Measurements from ENCODE around the gene SARDH. TPM values are rescaled to one million over a fixed set of nuclear protein-coding genes. Genes with fewer than 3 reads are reported as not detected.
A peak's percentile ranks its signal among the peaks of the same experiment; 100 is the strongest.
"Not testable (repeated sequence)": the region's sequence is repeated elsewhere in the genome, so short reads cannot be mapped to it uniquely, and the experiment has no call there.

SARDH gene
- total RNA-seq, 1 donor from 2014 or later = 1.2 TPM

DNA sequence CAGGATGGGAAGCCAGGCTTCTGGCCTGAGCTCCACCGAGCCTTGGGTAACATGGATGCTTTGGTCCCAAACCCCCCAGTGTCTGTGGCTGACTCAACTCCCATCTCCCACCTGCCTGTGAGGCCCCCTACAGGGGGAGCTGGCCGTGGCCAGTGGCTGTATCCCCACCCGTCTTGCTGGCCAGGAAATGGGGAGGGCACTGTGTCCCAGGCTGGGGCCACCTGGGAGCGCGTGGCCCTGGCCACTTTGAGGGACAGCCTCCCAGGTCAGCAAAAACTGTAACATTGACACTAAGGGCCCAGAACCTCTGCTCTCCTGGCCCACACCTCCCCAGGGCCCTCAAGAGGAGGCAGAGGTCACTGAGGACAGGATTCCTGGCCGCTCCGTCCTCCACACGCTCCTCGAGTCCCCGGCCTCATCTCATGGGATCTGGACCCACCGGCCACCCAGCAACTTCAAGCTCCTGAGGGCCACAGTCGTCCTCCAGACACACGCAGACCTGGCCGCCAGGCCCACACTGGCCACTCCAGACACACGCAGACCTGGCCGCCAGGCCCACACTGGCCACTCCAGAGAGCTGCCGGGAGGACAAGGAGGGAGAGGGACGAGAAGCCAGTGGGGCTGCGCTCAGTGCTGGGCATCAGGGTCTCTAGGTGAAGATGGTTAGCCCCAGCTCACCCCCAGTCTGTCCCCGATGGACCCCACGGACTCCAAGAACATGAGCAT is 57.7 kb downstream of the SARDH start:
- Mint-ChIP-seq H3K4me3 (ENCODE audit: unreplicated experiment) (no peak overlapping the region), H3K27ac (ENCODE audit: unreplicated experiment) (no peak overlapping the region), H3K4me1 (ENCODE audit: low read depth) (peaks cover 14% of the 10 kb centered on the region), H3K36me3 (ENCODE audit: low read depth) (no peaks in the 10 kb centered on the region), H3K9me3 (ENCODE audit: low read depth) (no peaks in the 10 kb centered on the region), H3K27me3 (ENCODE audit: low read depth) (peaks cover 7% of the 10 kb centered on the region)
- TF ChIP-seq CTCF (IDR thresholded peaks at IDR 0.05) = no peak
- peak; percentile 87 for DNase-seq (ENCODE audit: low spot score)

DNA sequence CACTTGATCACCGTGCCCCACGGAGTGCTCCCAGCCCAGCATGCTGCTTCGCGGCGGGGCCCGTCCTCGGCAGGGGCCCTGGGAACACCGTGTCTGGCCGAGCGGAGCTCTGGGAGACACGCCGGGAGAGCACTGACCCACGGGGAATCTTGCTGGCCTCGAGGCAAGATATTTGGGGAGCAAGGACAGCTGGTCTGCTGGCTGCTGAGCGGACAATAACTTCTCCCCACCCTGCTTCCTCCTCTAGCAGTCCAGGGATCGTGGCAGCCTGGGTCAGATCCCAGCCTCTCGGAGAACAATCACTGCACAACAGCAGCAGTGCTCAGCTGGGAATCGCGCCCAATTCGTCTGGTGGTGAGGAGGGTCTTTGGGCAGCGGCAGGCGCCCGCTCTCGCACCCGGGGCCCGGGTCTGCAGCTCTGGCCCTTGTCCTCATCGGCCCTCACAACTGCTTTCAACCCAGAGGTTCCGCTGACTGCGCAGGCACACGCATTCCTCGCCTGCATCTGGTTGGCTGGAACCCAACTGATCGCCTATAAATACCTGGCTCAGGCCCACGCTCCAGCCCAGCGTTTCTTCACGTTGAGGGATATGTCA is 58.6 kb downstream of the SARDH start:
- Mint-ChIP-seq H3K36me3 (ENCODE audit: low read depth) (no peaks in the 10 kb centered on the region), H3K27ac (ENCODE audit: unreplicated experiment) (no peak overlapping the region), H3K9me3 (ENCODE audit: low read depth) (no peaks in the 10 kb centered on the region), H3K4me1 (ENCODE audit: low read depth) (peaks cover 14% of the 10 kb centered on the region), H3K27me3 (ENCODE audit: low read depth) (peaks cover 9% of the 10 kb centered on the region), H3K4me3 (ENCODE audit: unreplicated experiment) (no peak overlapping the region)
- no peak for TF ChIP-seq CTCF (IDR thresholded peaks at IDR 0.05)
- peak; percentile 72 for DNase-seq (ENCODE audit: low spot score)

- H3K27ac Mint-ChIP-seq (ENCODE audit: unreplicated experiment) = no peak overlapping the region
- no peaks in the 10 kb centered on the region for H3K36me3 Mint-ChIP-seq (ENCODE audit: low read depth)
- H3K4me1 Mint-ChIP-seq (ENCODE audit: low read depth) = peaks cover 14% of the 10 kb centered on the region
- TF ChIP-seq CTCF (IDR thresholded peaks at IDR 0.05) = no peak
- H3K9me3 Mint-ChIP-seq (ENCODE audit: low read depth) = no peaks in the 10 kb centered on the region
- peaks cover 9% of the 10 kb centered on the region for H3K27me3 Mint-ChIP-seq (ENCODE audit: low read depth)
- H3K4me3 Mint-ChIP-seq (ENCODE audit: unreplicated experiment) = no peak overlapping the region
- DNase-seq (ENCODE audit: low spot score) = peak; percentile 72
Measured at GRCh38 chr9:133679056-133679455, 59.1 kb downstream of the SARDH start.

- Mint-ChIP-seq H3K36me3 (ENCODE audit: low read depth) (no peaks in the 10 kb centered on the region), H3K9me3 (ENCODE audit: low read depth) (no peaks in the 10 kb centered on the region), H3K4me3 (ENCODE audit: unreplicated experiment) (no peak overlapping the region), H3K27me3 (ENCODE audit: low read depth) (peaks cover 9% of the 10 kb centered on the region), H3K4me1 (ENCODE audit: low read depth) (peaks cover 11% of the 10 kb centered on the region), H3K27ac (ENCODE audit: unreplicated experiment) (no peak overlapping the region)
- DNase-seq (ENCODE audit: low spot score) = peak; percentile 48
- TF ChIP-seq CTCF (IDR thresholded peaks at IDR 0.05) = no peak
Measured at GRCh38 chr9:133677126-133678010, 60.8 kb downstream of the SARDH start.

DNA sequence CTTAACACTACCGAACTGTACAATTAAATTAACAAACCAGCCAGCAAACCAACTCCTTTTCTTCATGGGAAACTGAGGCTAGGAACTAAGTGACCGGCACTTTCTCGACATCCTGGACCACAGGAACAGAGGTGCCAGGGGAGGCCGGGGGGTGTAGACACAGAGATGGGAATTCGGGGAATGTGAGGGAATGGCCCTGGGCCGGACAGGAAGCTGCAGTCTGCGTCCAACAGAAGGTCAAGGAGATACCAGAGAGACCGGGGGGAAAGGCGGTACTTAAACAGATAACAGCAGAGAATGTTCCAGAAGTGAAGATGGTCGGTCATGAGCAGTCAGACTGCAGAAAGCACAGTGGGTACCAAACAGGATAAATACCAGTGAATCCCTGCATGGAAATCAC is 61.7 kb downstream of the SARDH start:
- peaks cover 11% of the 10 kb centered on the region for H3K4me1 Mint-ChIP-seq (ENCODE audit: low read depth)
- no peak for TF ChIP-seq CTCF (IDR thresholded peaks at IDR 0.05)
- H3K27me3 Mint-ChIP-seq (ENCODE audit: low read depth) = peaks cover 9% of the 10 kb centered on the region
- no peak overlapping the region for H3K27ac Mint-ChIP-seq (ENCODE audit: unreplicated experiment)
- H3K9me3 Mint-ChIP-seq (ENCODE audit: low read depth) = peaks cover 3% of the 10 kb centered on the region
- peak; percentile 59 for DNase-seq (ENCODE audit: low spot score)
- H3K36me3 Mint-ChIP-seq (ENCODE audit: low read depth) = no peaks in the 10 kb centered on the region
- no peak overlapping the region for H3K4me3 Mint-ChIP-seq (ENCODE audit: unreplicated experiment)

DNA sequence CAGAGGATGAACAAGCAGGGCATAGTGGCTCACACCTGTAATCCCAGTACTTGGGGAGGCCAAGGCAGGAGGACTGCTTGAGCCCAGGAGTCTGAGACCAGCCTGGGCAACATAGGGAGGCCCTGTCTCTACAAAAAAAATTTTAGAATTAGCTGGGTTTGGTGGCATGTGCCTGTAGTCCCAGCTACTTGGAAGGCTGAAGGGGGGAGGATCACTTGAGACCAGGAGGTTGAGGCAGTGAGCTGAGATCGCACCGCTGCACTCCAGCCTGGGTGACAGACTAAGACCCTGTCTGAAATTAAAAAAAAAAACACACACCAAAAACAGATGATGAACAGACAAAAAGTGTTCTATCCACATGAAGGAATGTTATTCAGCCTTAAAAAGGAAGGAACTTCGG is 62.4 kb downstream of the SARDH start:
- H3K27ac Mint-ChIP-seq (ENCODE audit: unreplicated experiment); DNase-seq (ENCODE audit: low spot score); H3K27me3 Mint-ChIP-seq (ENCODE audit: low read depth); H3K9me3 Mint-ChIP-seq (ENCODE audit: low read depth); H3K4me3 Mint-ChIP-seq (ENCODE audit: unreplicated experiment); H3K36me3 Mint-ChIP-seq (ENCODE audit: low read depth): not testable (repeated sequence)
- peaks cover 11% of the 10 kb centered on the region for H3K4me1 Mint-ChIP-seq (ENCODE audit: low read depth)

Measured in chondrocyte (in vitro differentiated cells).